ENCODE measurements around the gene CES4A. TPM values are rescaled to one million over a fixed set of nuclear protein-coding genes. Genes with fewer than 3 reads are reported as not detected.

CES4A gene
- total and polyA plus RNA-seq, 9 of the 15 experiments (the other 6 are each of a cell fraction or from before 2014, with no cell fraction given): 0.09 to 0.13 (median 0.11) TPM; not detected in 6

DNA sequence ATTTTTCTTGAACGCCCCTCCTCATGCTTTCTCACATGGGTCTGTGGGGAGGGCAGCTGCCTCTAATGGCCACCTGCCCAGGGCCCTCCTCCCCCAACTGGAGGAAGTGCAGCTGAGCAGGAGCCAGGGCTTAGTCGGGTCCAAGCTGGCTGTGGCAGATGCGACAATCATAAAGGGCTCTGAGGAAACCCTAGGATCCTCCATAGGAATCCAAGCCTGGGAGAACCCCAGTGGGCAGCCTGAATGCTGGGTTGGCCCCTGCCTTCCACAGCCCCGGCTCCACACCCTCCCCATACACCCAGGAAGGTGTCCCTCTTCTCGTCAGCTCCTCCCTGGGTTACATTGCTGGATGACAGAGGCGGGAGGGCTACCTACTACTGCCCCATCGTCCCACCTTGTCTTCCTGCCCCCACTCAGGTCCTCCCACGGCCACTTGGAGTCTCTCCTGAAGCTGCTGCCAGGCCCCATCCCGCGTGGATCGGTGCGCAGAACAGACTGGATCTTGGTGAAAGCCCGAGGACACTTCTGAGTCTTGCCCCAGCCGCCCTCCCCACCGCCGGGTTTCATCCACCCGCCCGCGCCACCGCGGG lies 24.9 kb downstream of the CES4A start:
- Histone ChIP-seq H3K4me2 (ENCODE audit: insufficient read depth, low read length) (peak overlapping the region; percentile 68), H3K36me3 (ENCODE audit: control insufficient read depth, insufficient read depth, low read length) (no peaks in the 10 kb centered on the region), H2AFZ (ENCODE audit: low read depth, low read length) (peak overlapping the region; percentile 94), H3K79me2 (ENCODE audit: control insufficient read depth, insufficient read depth, low read length) (no peaks in the 10 kb centered on the region), H3K9ac (ENCODE audit: insufficient read depth in 1 of 2, low read depth in 2 of 2, low read length in 2 of 2) (peak overlapping the region; percentile 58 to 91; a peak in 3 of 4 replicates), H3K4me1 (replicated peaks in 1 of 2; ENCODE audit: control insufficient read depth in 2 of 2, insufficient read depth in 2 of 2, low read length in 2 of 2) (peaks cover 4 to 19% of the 10 kb centered on the region in 2 experiments; a peak in 4 of 5 replicates), H3K9me1 (ENCODE audit: control insufficient read depth, insufficient read depth, low read length) (no peaks in the 10 kb centered on the region), H3K9me3 (replicated peaks; ENCODE audit: control insufficient read depth, insufficient read depth, low read depth, low read length) (no peaks in the 10 kb centered on the region), H3K4me3 (peak overlapping the region; percentile 49), H3K27me3 (ENCODE audit: control insufficient read depth in 2 of 2, insufficient read depth in 2 of 2, low read length in 2 of 2) (no peaks in the 10 kb centered on the region), H4K20me1 (replicated peaks; ENCODE audit: control insufficient read depth, insufficient read depth, low read length) (no peaks in the 10 kb centered on the region; the same call in 1 of the 2 replicates), H3K27ac (ENCODE audit: extremely low read depth, low read depth, low read length) (peak overlapping the region; percentile 4; the same call in 1 of the 3 replicates)
- no peak for FAIRE-seq
- WGBS (ENCODE audit: insufficient coverage, low coverage, missing lambda C conversion rate): 27% methylated on average over 21 of the region's 21 CpGs
- peak in 1 of 4 experiments; percentile 20 for DNase-seq (ENCODE audit: extremely low read depth in 1 of 4, low spot score in 3 of 4)
- ChIA-PET CTCF (ENCODE audit: low intra/inter-chr PET ratio) (interaction anchor here (2.5 to 3.0 kb wide), 2 partner anchors 36 to 59 kb away, joined by 12 to 21 read pairs; no protein-coding TSS in a partner anchor), POLR2A (interaction anchor here (0.9 to 1.8 kb wide), 8 partner anchors 9 to 163 kb away, joined by 3 to 6 read pairs (median 4); no protein-coding TSS in a partner anchor)
- in situ Hi-C loops (cut with MboI): no loop called here
- no TSS peak for BruUV-seq (replicated peaks)
- intact Hi-C loops (cut with micrococcal nuclease): loop anchor here (10.0 kb wide), 2 partner anchors 171 to 391 kb away; partner anchors contain the start of gene MATCAP1
- TF ChIP-seq NR2C2 (CRISPR knock-in tag; IDR thresholded peaks at IDR 0.05): no peak
- TF ChIP-seq NR2C2 (tag; IDR thresholded peaks at IDR 0.05): no peak
- TF ChIP-seq KDM5B (IDR thresholded peaks at IDR 0.05; ENCODE audit: insufficient replicate concordance, low read depth, low read length): peak; percentile 15
- no peak for ATAC-seq

Measured in K562 (cell line).